ENCODE data around the gene KATNB1.

- no peak for TF ChIP-seq CTCF (IDR thresholded peaks at IDR 0.05; ENCODE audit: low read depth, low read length, poor library complexity, severe bottlenecking)
- no peak for TF ChIP-seq EZH2phosphoT487 (IDR thresholded peaks at IDR 0.05; ENCODE audit: borderline replicate concordance, low read length)
Measured at GRCh38 chr16:57745768-57746167, 10.2 kb downstream of the KATNB1 start.
